NCI-H1436 treated with DMSO at 0.1 percent for 48 hours (cell line): ENCODE measurements around the gene KMT2B.

Experiments used
- DNase-seq: peaks from one replicate; lab custom pipeline; 2025; lab: John Stamatoyannopoulos, UW

KMT2B gene

DNA sequence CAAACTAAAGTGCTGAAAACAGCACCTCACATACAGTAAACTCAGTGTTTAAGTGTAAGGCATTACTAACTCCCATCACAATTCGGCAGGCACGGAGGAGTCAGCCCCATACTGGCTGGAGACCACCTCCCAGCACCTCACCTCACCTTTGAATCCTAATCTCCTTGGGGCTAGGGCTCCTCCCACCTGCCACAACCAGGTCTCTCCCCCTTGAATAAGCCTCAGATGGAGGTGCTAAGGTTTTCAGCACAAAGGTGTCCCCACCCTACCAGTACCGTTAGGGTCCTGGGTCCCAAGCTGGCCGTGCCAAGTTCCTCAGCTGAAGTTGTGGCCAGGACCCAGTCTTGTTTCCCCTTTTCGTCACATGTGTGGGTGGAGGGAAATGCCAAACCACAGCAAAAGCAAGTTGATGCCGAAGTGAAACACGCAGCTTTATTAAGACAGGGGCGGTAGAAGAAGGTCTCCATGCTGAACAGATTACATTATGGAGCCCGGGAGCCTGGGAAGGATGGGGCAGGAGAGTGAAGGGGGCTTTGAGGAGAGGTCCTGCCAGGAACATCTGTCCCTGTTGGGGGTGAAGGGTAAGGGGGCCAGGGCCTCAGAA lies 24.4 kb downstream of the KMT2B start, which contains the start of gene IGFLR1:
Gene IGFLR1 (minus strand): TSS at position 332 of the 604 bp plus-strand sequence. CDS start 1,272 bp downstream, outside the sequence.
- DNase-seq, result no peak

DNA sequence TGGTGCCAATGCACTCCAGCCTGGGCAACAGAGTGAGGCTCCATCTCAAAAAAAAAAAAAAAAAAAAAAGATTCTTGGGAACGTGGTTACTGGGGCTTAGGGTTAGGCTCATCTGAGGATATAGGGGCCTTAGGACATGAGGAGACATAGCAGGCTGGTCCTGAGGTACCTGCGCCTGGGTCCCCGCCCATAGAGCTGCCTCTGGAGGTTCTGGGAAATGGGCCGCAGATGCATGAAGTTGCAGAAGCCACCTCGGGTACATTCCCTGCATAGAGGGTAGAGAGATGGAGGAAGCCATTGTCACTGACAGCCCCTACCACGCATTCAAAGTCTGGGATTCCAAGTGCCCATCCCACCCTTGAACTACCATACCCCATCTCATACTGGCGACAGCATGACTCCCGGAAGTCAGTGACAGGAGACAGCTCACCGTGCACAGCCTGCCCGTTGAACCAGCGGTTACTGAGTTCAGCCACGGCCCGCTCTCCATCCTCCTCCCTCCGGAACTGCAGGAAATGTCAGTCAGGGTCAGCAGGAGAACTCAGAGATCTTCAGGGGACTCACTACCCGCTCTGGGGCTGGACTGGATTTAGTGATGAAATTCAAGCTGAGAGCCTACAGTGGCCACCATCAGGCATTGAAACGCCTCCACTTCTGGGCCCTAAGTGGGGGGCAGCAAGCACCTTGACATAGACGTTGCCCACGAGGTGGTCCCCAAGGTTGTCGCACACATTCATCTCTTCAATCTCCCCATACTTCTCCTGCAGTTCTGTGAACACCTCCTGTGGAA lies 26.0 kb downstream of the KMT2B start:
- no peak for DNase-seq

DNA sequence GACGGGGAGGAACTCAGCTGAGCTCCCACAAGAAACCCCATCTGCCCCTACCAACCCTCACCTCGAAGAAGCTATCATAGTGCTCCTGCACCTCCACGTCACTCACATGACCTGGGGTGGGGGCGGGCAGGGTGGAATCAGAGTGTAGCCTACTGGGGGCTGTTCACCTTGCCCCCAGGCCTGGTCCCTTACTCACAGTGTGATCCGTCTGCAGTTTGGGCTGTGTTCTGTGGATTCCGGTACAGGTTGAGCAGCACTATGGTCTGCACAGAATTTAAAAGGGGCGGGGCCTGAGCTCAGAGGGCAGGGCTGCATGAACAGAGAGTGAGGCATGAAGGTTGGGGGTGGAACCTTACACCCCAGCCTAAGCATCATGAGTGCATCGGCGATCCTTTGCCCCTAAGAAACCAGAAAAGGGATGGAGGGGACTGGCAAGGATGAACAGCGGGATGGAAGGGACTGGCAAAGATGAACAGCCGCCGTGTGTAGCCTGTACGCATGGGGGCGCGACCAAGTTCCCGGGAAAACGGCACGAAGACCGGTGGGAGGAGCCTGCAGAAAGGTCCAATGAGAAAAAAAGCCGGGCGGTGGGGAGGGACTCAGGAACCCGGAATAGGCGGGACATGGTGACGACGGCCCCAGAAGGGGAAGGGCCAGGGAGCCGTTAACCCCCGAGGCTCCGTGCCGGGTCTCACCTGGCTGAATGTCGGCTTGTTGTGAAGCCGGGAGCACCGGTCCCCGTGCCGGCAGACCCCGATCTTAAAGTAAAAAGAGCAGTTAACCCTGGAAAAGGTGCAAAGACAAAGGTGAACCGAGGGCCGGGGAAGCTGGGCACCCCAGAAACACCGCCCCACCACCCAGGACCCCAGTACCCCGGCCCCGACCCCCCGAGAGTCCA lies 26.9 kb downstream of the KMT2B start:
- DNase-seq, result peak; percentile 85

GRCh38 chr19:35745328-35746086 lies 27.7 kb downstream of the KMT2B start, which contains the start of the genes PSENEN and U2AF1L4:
Gene PSENEN (plus strand): TSS chr19:35745651. CDS start chr19:35745931, 280 bp downstream.
Gene U2AF1L4 (minus strand): TSS chr19:35745418. CDS start chr19:35745391, 27 bp downstream.
- DNase-seq, result peak; percentile 98

DNA sequence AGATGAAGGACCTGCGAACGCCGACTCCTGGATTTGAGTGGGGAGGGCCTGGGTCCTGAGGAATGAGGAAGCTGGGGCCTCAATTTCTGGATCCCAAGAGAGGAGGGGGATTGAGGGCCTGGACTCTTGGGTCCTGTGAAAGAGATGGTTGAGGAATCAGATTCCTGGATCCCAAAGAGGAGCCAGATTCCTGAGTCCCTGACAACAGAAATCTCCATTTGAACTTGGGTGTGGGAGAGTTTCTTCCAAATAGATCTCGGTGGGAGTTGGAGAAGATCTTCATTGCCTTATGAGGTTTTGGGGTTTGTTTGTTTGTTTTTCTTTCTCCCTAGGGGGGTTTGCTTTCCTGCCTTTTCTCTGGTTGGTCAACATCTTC lies 28.3 kb downstream of the KMT2B start:
- DNase-seq, result no peak

- no peak for DNase-seq
Measured at GRCh38 chr19:35746531-35746930, 28.7 kb downstream of the KMT2B start.

DNA sequence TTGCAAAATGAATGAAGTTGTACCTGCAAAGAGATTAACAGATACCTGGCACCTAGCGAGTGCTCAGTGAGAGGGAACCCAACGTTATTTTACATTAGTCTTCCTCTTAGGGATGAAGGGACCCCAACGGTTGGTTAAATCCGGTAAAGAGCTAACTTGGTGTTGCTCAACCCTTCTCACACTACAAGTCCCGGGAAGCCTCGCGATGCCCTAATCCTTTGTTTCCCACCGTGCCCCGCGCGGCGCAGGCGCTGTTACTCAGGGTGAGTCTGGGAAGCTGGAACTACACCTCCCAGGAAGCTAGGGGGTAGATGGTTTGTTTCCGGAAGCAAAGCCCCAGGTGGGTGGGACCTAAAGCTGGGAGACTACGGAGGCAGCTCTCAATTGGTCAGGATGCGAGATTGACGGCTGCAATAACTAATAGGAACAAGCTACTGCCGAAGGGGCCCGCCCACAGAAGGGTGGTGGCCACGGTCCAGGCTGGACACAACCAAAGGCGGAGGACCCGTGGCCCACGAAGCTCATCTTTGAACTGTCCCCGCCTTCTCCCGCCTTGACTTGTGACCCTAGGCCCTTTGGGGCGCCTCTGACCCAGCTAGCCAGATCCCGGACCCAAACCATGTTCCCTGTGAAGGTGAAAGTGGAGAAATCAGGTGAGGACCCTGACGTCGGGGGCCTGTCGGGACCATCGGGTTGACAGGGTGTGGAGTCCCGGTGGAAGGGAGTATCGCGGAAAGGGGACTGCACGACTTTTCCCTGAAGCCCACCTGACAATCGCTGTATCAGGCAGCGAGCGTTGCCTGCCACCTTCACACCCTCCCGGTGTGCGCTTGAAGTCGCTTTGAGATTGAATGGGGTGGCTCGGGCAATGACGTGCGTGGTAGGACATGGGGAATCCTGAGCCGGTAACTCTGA lies 30.6 kb downstream of the KMT2B start, which contains the start of gene LIN37:
Gene LIN37 (plus strand): TSS at position 471 of the 915 bp plus-strand sequence. CDS start 149 bp downstream, at position 620.
- DNase-seq, result peak; percentile 94

GRCh38 chr19:35750167-35750566 lies 32.4 kb downstream of the KMT2B start:
- no peak for DNase-seq

- DNase-seq, result no peak
Measured at GRCh38 chr19:35751839-35752745, 34.3 kb downstream of the KMT2B start.

- DNase-seq, result no peak
Measured at GRCh38 chr19:35752746-35753350, 35.0 kb downstream of the KMT2B start.

DNA sequence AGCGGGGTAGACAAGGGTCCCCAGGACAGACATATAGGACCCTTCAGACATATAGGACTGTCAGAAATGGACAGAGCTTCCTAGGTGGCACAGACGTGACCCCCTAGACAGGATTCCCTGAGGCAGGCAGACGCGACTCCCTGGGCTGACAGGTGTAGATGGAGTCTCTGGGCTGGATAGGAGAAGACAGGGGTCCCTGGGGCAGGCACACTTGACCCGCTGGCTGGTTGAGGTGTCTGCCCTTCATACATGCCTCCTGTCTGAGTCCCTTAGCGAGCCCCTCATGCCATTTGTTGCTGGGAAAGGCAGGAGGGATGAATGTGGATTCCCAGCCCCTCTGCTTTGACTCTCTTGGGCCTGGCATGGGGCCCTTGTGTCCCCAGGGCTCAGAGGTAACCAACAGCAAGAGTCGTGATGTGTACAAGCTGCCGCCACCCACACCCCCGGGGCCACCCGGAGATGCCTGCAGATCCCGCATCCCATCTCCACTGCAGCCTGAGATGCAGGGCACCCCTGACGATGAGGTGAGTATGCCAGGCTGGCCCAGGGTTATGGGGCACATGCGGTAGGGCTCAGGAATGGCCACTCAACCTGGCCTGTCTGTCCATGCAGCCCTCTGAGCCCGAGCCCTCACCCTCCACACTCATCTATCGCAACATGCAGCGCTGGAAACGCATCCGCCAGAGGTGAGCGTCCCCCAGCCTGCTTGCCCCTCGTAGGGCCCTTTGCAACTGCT lies 36.0 kb downstream of the KMT2B start:
- no peak for DNase-seq

- no peak for DNase-seq
Measured at GRCh38 chr19:35754370-35755130, 36.7 kb downstream of the KMT2B start.

- DNase-seq, result no peak
Measured at GRCh38 chr19:35755131-35755549, 37.3 kb downstream of the KMT2B start.

DNA sequence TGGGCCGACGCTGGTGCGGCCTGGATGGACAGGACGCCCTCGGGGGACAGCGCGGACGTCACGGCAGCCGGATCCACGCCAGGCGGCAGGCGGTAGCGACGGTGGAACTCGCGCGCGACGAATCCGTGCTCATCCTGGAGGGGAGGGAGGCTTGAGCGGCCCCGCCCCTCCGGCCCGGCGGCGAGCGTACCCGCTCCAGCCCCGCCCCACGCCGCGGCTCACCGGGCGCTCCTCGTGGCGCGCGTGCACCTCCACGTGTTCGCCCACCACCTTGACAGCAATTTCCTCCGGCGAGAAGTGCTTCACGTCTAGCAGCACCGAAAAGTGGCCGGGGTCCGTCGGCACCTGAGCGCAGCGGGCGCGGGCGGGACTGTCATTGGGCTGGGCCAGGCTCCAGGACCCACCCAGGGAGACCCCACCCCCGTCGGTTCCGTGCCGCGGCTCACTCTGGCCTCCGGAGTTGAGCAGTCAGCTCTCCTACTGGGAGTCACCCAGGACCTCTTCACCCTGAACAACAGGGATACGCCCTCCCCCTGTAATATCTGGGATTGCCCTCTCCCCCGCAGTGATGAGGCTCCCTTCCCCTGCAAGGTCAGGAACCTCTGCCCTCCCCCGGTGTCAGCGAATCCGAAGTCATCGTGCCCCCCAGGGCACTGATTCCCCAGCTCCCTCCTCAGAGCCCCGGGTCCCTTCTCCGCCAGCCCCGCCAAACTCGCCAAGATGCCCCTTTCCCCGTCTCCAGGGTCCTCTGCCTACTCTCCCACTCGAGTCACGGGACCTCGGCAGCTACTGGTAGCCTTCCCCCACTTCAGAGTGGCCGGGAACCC lies 38.0 kb downstream of the KMT2B start:
- no peak for DNase-seq

DNA sequence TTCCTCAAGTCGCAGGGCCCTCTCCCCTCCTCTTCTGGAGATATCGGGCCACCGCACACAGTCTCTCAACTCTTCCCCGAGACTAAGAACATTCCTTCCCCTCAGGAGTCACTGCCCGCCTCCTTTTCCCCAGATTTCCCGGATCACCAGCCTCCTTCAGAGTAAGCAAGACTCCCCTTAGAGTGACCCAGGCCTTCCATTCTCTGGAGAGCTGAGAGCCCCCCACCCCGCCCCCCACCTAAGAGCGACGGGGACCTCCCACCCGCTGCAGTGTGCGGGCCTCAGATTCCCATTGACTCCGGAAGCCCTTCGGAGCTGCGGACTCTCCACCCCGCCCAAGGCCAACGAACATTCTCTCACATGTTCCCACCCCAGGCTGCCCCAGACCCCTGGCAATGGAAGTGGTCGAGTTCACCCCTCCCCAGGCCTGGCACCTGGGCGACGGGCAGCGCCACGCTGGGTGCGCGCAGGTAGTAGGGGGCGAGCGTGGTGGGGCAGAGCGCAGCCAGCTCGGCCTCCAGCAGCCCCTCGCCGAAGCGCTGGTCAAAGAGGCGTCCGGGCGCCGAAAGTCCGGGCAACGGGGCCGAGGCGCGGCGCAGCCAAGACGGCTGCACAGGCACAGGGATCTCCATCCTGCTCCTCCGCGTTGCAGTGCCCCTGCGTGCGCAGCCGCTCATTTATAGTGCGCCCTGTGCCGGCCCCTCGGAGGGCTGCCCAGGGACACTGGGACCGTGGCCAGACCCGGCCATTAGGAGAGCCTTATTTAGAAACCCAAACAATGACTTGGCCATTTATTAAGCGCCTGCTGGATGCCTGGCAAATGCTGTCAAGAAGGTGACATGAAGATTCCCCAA lies 38.8 kb downstream of the KMT2B start, which contains the start of gene HSPB6:
Gene HSPB6 (minus strand): TSS at position 653 of the 854 bp plus-strand sequence. CDS start 21 bp downstream, at position 632.
- no peak for DNase-seq
